Astrocyte of the spinal cord (primary cell): ENCODE measurements around the gene OS9.

Experiments
- DNase-seq: peaks from one replicate; pipeline ENCODE4 v3.0.0; 2011; ENCODE audit warnings: low read depth, low spot score
- H3K4me3 ChIP-seq: 2 replicates; pipeline ENCODE4 v1.5.1; 2011; ENCODE audit warnings: low read depth, mild to moderate bottlenecking, low read length, moderate library complexity
- in situ Hi-C: cut with HindIII; loops from 2 replicates; pipeline ENCODE4 v1.10.0; 2017; ENCODE audit warnings: low sequenced_read_pairs
- TF ChIP-seq, protein P1 (sequence below): IDR thresholded peaks from 2 replicates; pipeline ENCODE4 v1.5.1; 2012; ENCODE audit warnings: low read depth, mild to moderate bottlenecking, low read length, inconsistent platforms

The OS9 gene

DNA sequence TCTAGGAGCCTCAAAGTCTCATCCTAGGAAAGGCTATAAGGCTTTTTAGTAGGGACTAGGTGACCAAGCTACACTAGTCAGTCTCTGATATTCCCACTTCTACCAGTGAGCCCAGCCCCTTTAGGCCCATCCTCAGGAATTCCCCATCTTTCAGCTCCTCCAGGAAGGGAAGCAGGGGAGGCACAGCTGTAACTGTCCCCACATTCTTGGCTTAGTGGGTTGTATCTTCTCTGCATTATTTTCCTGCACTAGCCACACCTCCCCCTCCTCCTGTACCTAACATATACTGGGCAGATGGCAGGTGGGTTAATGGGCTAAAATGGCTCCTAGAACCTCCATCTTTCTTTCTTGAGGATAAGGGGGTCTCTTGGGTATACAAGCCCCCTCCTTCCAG, 73.4 kb downstream of the OS9 start:
- in situ Hi-C loops, result no loop called here
- no peak overlapping the region for H3K4me3 ChIP-seq
- TF ChIP-seq, protein P1, sequence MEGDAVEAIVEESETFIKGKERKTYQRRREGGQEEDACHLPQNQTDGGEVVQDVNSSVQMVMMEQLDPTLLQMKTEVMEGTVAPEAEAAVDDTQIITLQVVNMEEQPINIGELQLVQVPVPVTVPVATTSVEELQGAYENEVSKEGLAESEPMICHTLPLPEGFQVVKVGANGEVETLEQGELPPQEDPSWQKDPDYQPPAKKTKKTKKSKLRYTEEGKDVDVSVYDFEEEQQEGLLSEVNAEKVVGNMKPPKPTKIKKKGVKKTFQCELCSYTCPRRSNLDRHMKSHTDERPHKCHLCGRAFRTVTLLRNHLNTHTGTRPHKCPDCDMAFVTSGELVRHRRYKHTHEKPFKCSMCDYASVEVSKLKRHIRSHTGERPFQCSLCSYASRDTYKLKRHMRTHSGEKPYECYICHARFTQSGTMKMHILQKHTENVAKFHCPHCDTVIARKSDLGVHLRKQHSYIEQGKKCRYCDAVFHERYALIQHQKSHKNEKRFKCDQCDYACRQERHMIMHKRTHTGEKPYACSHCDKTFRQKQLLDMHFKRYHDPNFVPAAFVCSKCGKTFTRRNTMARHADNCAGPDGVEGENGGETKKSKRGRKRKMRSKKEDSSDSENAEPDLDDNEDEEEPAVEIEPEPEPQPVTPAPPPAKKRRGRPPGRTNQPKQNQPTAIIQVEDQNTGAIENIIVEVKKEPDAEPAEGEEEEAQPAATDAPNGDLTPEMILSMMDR, result no peak
- no peak for DNase-seq

DNA sequence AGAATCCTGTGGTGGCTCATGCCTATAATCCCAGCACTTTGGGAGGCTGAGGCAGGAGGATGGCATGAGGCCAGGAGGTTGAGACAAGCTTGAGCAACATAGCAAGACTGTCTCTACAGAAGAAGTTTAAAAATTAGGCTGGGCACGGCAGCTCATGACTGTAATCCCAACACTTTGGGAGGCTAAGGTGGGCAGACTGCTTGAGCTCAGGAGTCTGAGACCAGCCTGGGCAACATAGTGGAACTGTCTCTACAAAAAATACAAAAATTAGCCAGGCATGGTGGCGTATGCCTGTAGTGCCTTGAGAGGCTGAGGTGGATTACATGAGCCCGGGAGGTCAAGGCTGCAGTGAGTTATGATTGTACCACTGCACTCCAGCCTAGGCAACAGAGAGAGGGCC, 73.9 kb downstream of the OS9 start:
- no peak for DNase-seq
- in situ Hi-C loops, result no loop called here
- TF ChIP-seq, protein P1, result no peak
- H3K4me3 ChIP-seq, result no peak overlapping the region

DNA sequence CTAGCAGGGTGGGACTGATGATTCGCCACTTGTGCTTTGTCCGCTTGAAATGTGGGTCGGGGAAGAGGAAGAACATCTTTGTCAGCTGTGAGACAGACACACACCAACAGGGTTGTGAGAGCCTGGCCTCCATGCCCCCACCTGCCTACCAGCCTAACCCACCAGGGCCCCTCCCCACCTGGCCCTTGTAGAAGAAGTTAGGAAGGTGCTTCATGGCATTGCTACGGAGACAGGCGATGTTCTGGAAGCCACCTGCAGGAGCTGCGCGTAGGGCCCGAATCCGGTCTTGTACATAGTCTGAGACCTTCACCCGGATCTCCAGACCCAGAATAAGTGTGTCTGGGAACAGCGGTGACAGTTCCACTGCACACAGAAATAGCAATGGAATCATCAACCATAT, 75.7 kb downstream of the OS9 start:
- H3K4me3 ChIP-seq, result no peak overlapping the region
- DNase-seq, result no peak
- in situ Hi-C loops, result no loop called here
- TF ChIP-seq, protein P1, result no peak

DNA sequence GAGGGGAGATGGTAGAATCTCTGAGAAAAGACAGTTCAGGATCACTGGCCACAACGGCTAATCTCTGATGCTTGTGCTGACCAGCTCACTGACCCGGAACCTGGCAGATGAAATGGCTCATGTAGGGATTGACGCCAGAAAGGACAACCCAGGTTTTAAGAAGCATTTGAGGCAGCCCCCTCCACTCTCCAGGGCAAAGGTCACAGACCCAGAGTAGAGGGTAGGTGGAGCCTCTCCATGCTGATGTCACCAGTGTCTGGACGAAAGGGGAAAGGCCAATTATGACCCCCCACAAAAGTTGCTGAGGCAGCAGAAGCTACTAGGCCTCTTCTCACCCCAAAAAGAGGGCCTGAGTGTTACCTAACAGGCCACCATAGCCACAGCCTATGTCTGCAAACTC, 76.8 kb downstream of the OS9 start:
- no peak for DNase-seq
- H3K4me3 ChIP-seq, result no peak overlapping the region
- in situ Hi-C loops, result no loop called here
- TF ChIP-seq, protein P1, result no peak
